Measurements from ENCODE around the gene NOD1.
"Not testable (repeated sequence)": the region's sequence is repeated elsewhere in the genome, so short reads cannot be mapped to it uniquely, and the experiment has no call there.

The NOD1 gene

DNA sequence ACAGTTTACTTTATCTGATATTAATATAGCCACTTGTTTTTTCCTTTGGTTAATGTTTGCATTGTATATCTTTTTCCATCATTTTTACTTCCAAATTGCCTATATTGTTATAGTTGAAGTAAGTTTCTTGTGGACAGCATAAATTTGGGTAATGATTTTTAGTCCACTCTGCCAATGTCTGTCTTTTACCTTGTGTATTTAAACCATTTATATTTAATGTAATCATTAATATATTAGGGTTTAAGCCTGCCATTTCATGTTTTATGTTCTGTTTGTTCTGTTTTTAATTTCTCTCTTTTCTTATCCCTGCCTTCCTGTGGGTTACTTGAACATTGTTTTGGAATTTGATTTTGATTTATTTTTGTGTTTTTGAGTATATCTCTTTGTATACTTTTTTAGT, 12.8 kb upstream of the NOD1 start:
- Mint-ChIP-seq H3K9me3 (peaks cover 18% of the 10 kb centered on the region), H3K36me3 (ENCODE audit: low read depth) (peaks cover 16% of the 10 kb centered on the region), H3K4me1 (ENCODE audit: low read depth) (no peaks in the 10 kb centered on the region), H3K4me3 (no peak overlapping the region), H3K27me3 (no peaks in the 10 kb centered on the region), H3K27ac (no peak overlapping the region)
- intact Hi-C loops (cut with micrococcal nuclease), result no loop called here

DNA sequence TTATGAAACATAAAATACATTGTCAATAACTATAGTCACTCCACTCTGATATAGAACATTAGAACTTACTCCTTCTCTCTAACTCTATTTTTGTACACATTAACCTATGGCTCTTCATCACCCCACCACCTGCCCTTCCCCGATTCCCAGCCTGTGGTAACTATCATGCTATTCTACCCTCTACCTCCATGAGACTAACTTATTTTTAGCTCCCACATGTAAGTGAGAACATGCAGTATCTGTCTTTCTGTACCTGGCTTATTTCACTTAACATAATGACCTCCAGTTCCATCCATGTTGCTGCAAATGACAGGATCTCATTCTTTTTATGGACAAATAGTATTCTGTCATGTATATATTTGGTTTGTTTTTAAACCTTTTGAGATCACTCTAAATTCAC, 8.8 kb upstream of the NOD1 start:
- peaks cover 7% of the 10 kb centered on the region for H3K4me1 Mint-ChIP-seq (ENCODE audit: low read depth)
- no peaks in the 10 kb centered on the region for H3K36me3 Mint-ChIP-seq (ENCODE audit: low read depth)
- no peak overlapping the region for H3K27ac Mint-ChIP-seq
- H3K4me3 Mint-ChIP-seq, result no peak overlapping the region
- H3K9me3 Mint-ChIP-seq, result peaks cover 17% of the 10 kb centered on the region
- intact Hi-C loops (cut with micrococcal nuclease), result no loop called here
- H3K27me3 Mint-ChIP-seq, result no peaks in the 10 kb centered on the region

DNA sequence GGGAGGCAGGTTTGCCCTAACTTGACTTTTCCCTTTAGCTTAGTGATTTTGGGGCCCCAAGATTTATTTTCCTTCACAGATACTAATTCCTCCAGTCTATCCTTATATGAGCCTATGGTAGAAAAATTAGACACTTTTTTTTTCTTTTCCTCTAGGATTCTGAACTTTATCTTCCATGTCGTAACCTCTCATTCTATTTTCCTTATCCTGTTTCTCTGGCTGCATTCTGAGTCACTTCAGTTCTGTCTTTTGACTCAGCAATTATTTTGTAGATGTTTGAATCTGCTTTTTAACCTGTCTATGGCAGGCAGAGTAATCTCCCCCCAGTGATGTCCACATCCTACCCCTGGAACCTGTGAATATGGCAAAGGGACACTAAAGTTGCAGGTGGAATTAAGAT, 7.1 kb upstream of the NOD1 start:
- Mint-ChIP-seq H3K4me3 (no peak overlapping the region), H3K27me3 (no peaks in the 10 kb centered on the region), H3K4me1 (ENCODE audit: low read depth) (peaks cover 7% of the 10 kb centered on the region), H3K36me3 (ENCODE audit: low read depth) (no peaks in the 10 kb centered on the region), H3K9me3 (no peaks in the 10 kb centered on the region), H3K27ac (no peak overlapping the region)
- intact Hi-C loops (cut with micrococcal nuclease), result no loop called here

DNA sequence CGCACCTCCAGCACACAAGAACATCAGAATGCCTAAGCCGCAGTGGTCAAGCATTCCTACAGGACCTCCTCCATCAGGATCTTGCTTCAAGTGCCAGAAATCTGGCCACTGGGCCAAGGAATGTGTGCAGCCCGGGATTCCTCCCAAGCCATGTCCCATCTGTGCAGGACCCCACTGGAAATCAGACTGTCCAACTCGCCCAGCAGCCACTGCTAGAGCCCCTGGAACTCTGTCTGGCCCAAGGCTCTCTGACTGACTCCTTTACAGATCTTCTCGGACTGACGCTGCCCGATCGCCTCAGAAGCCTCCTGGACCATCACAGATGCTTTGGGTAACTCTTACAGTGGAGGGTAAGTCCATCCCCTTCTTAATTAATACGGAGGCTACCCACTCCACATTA, 2.8 kb upstream of the NOD1 start:
- peaks cover 27% of the 10 kb centered on the region for H3K4me1 Mint-ChIP-seq (ENCODE audit: low read depth)
- H3K27me3 Mint-ChIP-seq; H3K27ac Mint-ChIP-seq; H3K4me3 Mint-ChIP-seq; intact Hi-C loops (cut with micrococcal nuclease); H3K36me3 Mint-ChIP-seq (ENCODE audit: low read depth); H3K9me3 Mint-ChIP-seq: not testable (repeated sequence)

DNA sequence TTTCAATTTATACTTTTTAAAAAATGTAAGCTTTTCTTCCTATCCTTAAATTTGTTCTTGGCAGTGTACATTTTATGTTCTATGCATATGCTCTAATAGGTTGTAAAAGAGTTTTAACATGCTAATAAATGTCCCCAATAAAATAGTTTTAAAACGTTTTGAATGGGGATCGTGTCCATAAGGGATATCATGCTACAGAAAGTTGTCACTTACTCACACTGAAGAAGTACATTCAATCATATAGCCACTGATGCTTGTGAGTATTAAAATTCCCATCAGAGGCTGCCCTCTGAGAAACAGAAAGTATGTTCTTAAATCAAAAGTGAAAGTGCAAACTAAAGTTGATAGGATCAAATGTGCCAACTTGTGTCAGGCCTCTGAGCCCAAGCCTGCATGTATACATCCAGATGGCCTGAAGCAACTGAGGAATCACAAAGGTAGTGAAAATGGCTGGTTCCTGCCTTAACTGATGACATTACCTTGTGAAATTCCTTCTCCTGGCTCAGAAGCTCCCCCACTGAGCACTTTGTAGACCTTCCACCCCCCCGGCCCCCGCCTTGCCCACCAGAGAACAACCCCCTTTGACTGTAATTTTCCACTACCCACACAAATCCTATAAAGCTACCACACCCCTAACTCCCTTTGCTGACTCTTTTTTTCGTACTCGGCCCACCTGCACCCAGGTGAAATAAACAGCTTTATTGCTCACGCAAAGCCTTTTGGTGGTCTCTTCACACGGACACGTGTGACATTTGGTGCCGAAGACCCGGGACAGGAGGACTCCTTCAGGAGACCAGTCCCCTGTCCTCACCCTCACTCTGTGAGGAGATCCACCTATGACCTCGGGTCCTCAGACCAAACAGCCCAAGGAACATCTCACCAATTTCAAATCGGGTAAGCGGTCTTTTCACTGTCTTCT, 877 bp upstream of the NOD1 start:
- peaks cover 27% of the 10 kb centered on the region for H3K36me3 Mint-ChIP-seq (ENCODE audit: low read depth)
- H3K27ac Mint-ChIP-seq, result peak overlapping the region; percentile 94
- no peaks in the 10 kb centered on the region for H3K9me3 Mint-ChIP-seq
- peaks cover 40% of the 10 kb centered on the region for H3K4me1 Mint-ChIP-seq (ENCODE audit: low read depth)
- H3K4me3 Mint-ChIP-seq, result peak overlapping the region; percentile 91
- intact Hi-C loops (cut with micrococcal nuclease), result no loop called here
- H3K27me3 Mint-ChIP-seq, result no peaks in the 10 kb centered on the region

DNA sequence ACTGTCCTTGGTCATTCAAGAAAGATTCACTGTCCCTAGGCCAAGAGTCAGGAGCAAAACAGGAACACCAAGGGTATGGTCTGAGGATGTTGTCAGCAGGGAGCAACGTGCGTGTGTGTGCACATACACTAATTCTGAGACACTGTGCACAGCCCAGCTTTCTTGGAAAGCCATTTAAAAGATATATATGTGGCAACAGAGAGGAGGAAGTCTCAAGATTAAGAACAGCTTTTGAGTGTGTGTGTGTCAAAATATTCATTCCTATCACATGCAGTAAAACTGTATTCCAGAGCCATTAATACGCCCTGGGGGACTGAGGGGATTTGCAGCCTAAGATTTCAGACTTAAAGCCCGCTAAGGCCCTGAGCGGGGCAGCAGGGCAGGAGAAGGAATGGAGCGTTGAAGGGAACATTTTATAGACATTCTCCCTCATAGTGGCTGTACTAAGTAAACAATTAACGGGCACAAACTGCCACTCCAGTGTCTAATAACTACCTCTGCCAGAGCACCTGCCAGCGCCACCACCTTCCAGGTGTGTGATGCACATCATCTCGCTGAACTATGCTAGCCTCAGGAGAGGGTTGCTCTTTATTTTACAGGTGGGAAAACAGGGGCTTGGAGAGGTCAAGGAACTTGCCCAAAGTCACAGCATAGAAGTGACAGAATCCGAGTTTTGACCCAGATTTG, 2.0 kb downstream of the NOD1 start:
- H3K9me3 Mint-ChIP-seq, result no peaks in the 10 kb centered on the region
- peaks cover 56% of the 10 kb centered on the region for H3K36me3 Mint-ChIP-seq (ENCODE audit: low read depth)
- intact Hi-C loops (cut with micrococcal nuclease), result no loop called here
- peaks cover 69% of the 10 kb centered on the region for H3K4me1 Mint-ChIP-seq (ENCODE audit: low read depth)
- no peaks in the 10 kb centered on the region for H3K27me3 Mint-ChIP-seq
- H3K27ac Mint-ChIP-seq, result peak overlapping the region; percentile 94
- H3K4me3 Mint-ChIP-seq, result peak overlapping the region; percentile 91

DNA sequence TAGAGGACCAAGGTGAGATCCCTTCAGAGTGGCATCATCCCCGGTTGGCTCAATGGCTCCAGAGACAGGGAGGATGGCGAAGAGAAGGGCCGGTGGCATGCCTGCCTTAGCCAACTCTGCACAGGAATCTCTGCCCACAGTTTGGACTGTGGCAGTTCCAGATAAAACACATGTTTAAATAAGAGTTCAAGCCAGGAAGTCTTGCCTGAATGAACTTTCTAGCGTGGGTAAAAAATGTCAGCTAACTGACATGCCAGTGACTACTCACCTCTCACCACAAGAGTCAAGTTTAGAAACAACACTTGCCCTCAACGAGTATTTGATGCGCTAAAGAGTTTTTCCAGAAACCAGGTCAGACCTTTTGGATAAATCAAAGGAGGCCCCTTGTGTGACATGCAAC, 3.0 kb downstream of the NOD1 start:
- Mint-ChIP-seq H3K9me3 (no peaks in the 10 kb centered on the region), H3K4me3 (peak overlapping the region; percentile 91), H3K27me3 (no peaks in the 10 kb centered on the region), H3K4me1 (ENCODE audit: low read depth) (peaks cover 79% of the 10 kb centered on the region), H3K36me3 (ENCODE audit: low read depth) (peaks cover 66% of the 10 kb centered on the region), H3K27ac (peak overlapping the region; percentile 94)
- intact Hi-C loops (cut with micrococcal nuclease), result no loop called here

DNA sequence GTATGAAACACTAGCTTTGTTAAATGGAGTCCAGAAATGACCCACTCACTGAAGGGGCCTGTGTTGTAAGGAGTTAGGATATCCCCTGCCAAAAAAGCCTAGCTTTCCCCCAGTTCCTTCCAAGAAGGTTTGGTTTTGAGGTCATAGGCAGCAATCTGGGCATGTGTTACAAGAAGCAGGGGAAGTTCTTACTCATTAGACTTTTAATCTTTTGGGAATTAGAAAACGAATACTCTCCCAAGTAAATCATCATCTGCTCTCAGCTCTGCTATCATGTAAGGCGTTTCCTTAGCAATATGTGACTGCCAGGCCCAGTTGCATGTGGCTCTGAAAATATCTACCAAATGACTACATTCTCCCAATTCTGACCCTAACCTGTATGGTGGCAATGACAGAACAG, 3.7 kb downstream of the NOD1 start:
- H3K4me1 Mint-ChIP-seq (ENCODE audit: low read depth), result peaks cover 82% of the 10 kb centered on the region
- no peaks in the 10 kb centered on the region for H3K9me3 Mint-ChIP-seq
- peak overlapping the region; percentile 80 for H3K27ac Mint-ChIP-seq
- intact Hi-C loops (cut with micrococcal nuclease), result no loop called here
- H3K27me3 Mint-ChIP-seq, result no peaks in the 10 kb centered on the region
- H3K36me3 Mint-ChIP-seq (ENCODE audit: low read depth), result peaks cover 73% of the 10 kb centered on the region
- H3K4me3 Mint-ChIP-seq, result peak overlapping the region; percentile 30

DNA sequence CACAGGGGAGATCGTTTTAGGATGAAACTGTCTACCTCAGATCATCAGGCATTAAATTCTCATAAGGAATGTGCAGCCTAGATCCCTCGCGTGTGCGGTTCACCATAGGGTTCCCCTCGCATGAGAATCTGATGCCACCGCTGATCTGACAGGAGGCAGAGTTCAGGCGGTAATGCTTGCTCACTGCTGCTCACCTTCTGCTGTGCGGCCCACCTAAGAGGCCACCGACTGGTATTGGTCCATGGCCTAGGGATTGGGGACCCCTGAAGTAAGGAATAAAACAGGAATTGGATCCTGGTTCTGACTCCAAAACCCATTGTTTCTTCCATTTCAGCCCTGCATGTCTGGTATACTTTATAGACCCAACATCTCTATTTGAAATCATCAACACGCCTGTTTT, 4.1 kb downstream of the NOD1 start:
- peaks cover 82% of the 10 kb centered on the region for H3K4me1 Mint-ChIP-seq (ENCODE audit: low read depth)
- intact Hi-C loops (cut with micrococcal nuclease), result no loop called here
- peaks cover 77% of the 10 kb centered on the region for H3K36me3 Mint-ChIP-seq (ENCODE audit: low read depth)
- no peaks in the 10 kb centered on the region for H3K27me3 Mint-ChIP-seq
- no peaks in the 10 kb centered on the region for H3K9me3 Mint-ChIP-seq
- H3K27ac Mint-ChIP-seq, result peak overlapping the region; percentile 80
- H3K4me3 Mint-ChIP-seq, result peak overlapping the region; percentile 17

DNA sequence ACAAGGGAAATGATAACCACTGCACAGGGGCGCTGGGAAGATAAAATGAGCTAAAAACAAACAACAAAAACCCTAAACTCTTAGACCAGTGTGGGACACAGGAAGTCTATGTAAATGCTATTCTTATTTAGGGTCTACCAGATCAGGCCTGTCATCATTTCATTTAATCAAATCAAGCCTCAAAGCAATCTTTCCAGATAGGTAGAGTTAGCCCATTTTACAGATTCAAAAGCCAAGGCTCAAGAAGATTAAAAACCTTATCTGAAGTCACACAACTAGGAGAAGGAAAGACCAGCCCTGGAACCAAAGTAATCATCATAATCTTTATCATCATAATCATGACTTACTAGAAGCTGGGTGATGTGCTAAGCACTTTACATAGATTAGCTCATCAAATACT, 4.7 kb downstream of the NOD1 start:
- intact Hi-C loops (cut with micrococcal nuclease), result no loop called here
- no peaks in the 10 kb centered on the region for H3K9me3 Mint-ChIP-seq
- peaks cover 85% of the 10 kb centered on the region for H3K4me1 Mint-ChIP-seq (ENCODE audit: low read depth)
- peak overlapping the region; percentile 61 for H3K4me3 Mint-ChIP-seq
- no peaks in the 10 kb centered on the region for H3K27me3 Mint-ChIP-seq
- peaks cover 83% of the 10 kb centered on the region for H3K36me3 Mint-ChIP-seq (ENCODE audit: low read depth)
- peak overlapping the region; percentile 80 for H3K27ac Mint-ChIP-seq

DNA sequence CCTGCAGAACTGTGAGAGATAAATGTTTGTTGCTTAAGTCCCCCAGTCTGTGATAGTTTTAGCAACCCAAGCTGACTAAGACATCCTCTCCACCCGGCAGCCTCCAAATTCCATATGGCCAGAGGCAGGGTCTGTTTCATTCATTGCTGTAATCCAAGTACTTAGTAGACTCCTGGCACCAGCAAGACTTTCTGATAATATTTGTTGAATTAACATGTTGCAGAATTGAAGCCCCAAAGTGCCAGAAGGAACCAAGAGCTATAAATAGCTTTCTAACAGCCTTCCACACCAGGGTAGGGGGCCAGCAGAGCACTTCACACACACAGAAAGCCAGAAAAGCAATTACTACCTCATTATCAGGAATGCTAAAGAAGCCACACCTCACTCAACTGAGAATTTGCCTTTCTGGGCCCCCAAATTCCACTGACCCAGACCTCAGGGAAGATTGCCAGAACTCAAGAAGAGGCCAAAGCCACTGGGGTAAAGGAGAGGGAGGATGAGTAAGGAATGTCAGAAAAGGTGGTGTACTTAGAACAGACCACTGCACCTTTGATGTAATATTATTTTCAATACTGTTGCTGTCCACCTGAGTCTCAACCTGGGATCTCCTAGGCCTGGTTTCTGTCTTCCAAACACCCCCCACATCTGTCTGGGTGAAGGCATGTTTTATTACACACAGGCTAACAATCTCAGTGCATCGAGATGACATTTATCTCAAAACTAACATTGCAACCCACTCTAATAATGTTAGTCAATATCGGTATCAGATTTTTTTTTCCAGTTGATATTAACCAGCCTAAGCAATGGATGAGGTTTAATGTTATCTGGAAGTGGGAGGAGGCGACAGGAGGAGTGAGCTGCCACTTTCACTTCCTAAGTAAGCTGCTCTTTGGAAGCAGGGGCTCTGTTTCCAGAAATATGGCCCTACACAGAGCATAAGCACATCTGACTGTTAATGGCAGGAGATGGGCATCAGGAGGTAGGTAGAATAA, 5.5 kb downstream of the NOD1 start:
- Mint-ChIP-seq H3K27ac (peak overlapping the region; percentile 80), H3K4me3 (peak overlapping the region; percentile 61)
- intact Hi-C loops (cut with micrococcal nuclease), result no loop called here

DNA sequence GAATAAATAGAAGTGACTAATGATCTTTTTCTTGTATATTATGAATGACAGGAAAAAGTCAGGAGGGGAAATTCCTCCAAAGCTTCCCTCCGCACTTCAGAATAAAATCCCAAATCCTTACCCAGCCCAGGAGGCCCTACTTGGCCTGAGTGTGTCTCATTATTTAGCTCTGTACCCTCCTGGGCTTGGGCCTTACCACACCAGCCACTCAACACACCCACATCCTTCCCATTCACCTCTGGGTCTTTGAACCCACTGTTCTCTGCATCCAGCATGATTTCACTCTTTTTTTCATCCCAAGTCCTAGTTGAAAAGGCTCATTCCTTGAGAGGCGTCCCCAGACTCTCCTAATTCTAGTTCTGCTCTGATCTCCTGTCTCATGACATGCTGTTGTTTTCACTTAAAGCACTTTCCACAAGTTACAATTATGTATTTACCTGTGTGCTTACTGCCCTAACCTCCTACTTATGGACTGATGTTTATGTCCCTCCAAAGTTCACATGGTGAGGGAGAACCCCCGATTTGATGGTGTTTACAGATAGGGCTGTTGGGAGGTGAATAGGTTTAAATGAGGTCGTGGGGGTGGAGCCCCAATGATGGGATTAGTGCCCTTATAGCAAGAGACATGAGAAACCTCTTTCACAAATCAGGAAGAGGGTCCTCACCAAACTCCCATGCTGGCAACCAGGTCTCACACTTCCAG, 6.4 kb downstream of the NOD1 start:
- H3K4me3 Mint-ChIP-seq, result no peak overlapping the region
- no peaks in the 10 kb centered on the region for H3K27me3 Mint-ChIP-seq
- peaks cover 82% of the 10 kb centered on the region for H3K36me3 Mint-ChIP-seq (ENCODE audit: low read depth)
- intact Hi-C loops (cut with micrococcal nuclease), result no loop called here
- H3K9me3 Mint-ChIP-seq, result no peaks in the 10 kb centered on the region
- peaks cover 100% of the 10 kb centered on the region for H3K4me1 Mint-ChIP-seq (ENCODE audit: low read depth)
- H3K27ac Mint-ChIP-seq, result peak overlapping the region; percentile 54

More for the DNA sequence above, 5.5 kb downstream of the NOD1 start:
- no peaks in the 10 kb centered on the region for H3K27me3 Mint-ChIP-seq
- H3K4me1 Mint-ChIP-seq (ENCODE audit: low read depth), result peaks cover 94% of the 10 kb centered on the region
- peaks cover 83% of the 10 kb centered on the region for H3K36me3 Mint-ChIP-seq (ENCODE audit: low read depth)
- no peaks in the 10 kb centered on the region for H3K9me3 Mint-ChIP-seq

DNA sequence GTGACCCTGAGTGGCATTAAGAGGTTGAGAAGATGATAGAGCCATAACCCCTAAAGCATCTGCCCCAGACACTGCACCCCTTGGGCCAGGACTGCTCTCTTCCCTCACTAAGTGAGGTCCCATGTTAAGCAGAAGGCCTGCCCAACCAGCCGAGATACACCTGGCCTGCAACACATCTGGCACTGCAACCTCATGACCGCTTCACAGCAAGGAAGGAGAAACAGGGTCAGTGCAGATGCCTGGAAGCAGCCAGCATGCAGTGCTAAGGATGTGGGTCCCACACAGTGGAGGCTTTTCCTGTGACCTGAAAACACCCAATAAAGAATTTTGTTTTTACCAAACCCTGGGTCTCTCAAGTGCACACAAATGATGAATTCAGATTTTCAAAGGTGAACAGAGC, 7.4 kb downstream of the NOD1 start:
- Mint-ChIP-seq H3K9me3 (no peaks in the 10 kb centered on the region), H3K36me3 (ENCODE audit: low read depth) (peaks cover 87% of the 10 kb centered on the region), H3K27me3 (no peaks in the 10 kb centered on the region), H3K27ac (peak overlapping the region; percentile 54), H3K4me3 (no peak overlapping the region), H3K4me1 (ENCODE audit: low read depth) (peaks cover 100% of the 10 kb centered on the region)
- intact Hi-C loops (cut with micrococcal nuclease), result no loop called here

Measured in dendritic cell treated with granulocyte-macrophage colony-stimulating factor and Interleukin-4, amounts not matched to agents 40 ng/mL and 50 ng/mL, for 4 days (primary cell).